Osteoblast (primary cell): ENCODE measurements around the gene ZNF689. TPM values are rescaled to one million over a fixed set of nuclear protein-coding genes. Genes with fewer than 3 reads are reported as not detected.

ENCODE experiments used
- DNase-seq: peaks from one replicate; pipeline ENCODE4 v3.0.0; 2011; ENCODE audit warnings: low spot score, mixed read lengths; ENCODE audit not compliant: insufficient read length; ENCODE audit errors: missing footprints
- H2AFZ ChIP-seq: 2 replicates; pipeline ENCODE4 v1.6.0; 2011; ENCODE audit warnings: mild to moderate bottlenecking, low read length
- H3K27ac ChIP-seq: 2 replicates; pipeline ENCODE4 v1.5.1; 2011; ENCODE audit warnings: mild to moderate bottlenecking, low read depth, low read length, moderate library complexity
- H3K27me3 ChIP-seq: 2 replicates; pipeline ENCODE4 v1.6.0; 2012; ENCODE audit warnings: mild to moderate bottlenecking, control low read depth, inconsistent platforms, low read length, moderate library complexity; ENCODE audit not compliant: insufficient read depth
- H3K36me3 ChIP-seq: 2 replicates; pipeline ENCODE4 v1.5.1; 2011; ENCODE audit warnings: mild to moderate bottlenecking, low read length, control low read depth, moderate library complexity; ENCODE audit not compliant: insufficient read depth
- H3K4me1 ChIP-seq: 2 replicates; pipeline ENCODE4 v1.5.1; 2011; ENCODE audit warnings: mild to moderate bottlenecking, low read length, control low read depth, moderate library complexity; ENCODE audit not compliant: insufficient read depth
- H3K4me2 ChIP-seq: 2 replicates; pipeline ENCODE4 v1.6.0; 2011; ENCODE audit warnings: mild to moderate bottlenecking, low read length; ENCODE audit not compliant: insufficient read depth
- H3K4me3 ChIP-seq: fragments of 200-600 bp; sonication (generic); 3 replicates; pipeline ENCODE4 v1.5.1; 2012; ENCODE audit warnings: mild to moderate bottlenecking, low read length, inconsistent platforms; ENCODE audit not compliant: insufficient read depth
- H3K79me2 ChIP-seq: 2 replicates; pipeline ENCODE4 v1.6.0; 2012; ENCODE audit warnings: mild to moderate bottlenecking, low read length, control low read depth, inconsistent platforms; ENCODE audit not compliant: insufficient read depth
- H3K9me3 ChIP-seq: 2 replicates; pipeline ENCODE4 v1.5.1; 2011; ENCODE audit warnings: low read depth, low read length, control low read depth
- H4K20me1 ChIP-seq: 2 replicates; pipeline ENCODE4 v1.6.0; 2012; ENCODE audit warnings: mild to moderate bottlenecking, low read length, control low read depth; ENCODE audit not compliant: insufficient read depth
- total RNA-seq: library from RNA; depleted of rRNA; stranded (reverse); fragments of >200 nt; gene quantifications from 2 replicates; pipeline ENCODE4 v1.2.3, GENCODE V29; 2012
- TF ChIP-seq, protein P1 (sequence below): IDR thresholded peaks from 2 replicates; pipeline ENCODE4 v1.5.1; 2011; ENCODE audit warnings: mild to moderate bottlenecking, low read depth, low read length, moderate library complexity; ENCODE audit errors: extremely low read depth

The ZNF689 gene
- total RNA-seq, 1 donor = 8.3 TPM

DNA sequence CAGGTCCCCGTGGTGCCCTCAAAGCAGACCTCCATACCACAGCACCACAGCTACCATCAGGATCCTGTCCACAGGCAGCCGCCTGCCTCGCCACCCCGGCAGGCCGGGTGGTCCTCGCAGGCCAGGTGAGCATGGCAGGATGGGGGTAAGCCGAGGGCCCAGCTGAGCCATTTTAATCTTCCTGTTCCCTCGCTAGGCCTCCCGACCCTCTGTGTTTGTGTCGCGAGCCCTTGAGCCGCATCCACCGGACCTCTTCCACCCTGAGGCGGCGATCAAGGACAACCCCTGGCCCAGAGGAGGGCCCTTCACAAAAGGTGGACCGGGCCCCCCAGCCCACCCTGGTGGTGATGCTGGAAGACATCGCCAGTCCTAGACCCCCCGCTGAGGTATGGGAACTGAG is 42.5 kb upstream of the ZNF689 start:
- TF ChIP-seq, protein P1, sequence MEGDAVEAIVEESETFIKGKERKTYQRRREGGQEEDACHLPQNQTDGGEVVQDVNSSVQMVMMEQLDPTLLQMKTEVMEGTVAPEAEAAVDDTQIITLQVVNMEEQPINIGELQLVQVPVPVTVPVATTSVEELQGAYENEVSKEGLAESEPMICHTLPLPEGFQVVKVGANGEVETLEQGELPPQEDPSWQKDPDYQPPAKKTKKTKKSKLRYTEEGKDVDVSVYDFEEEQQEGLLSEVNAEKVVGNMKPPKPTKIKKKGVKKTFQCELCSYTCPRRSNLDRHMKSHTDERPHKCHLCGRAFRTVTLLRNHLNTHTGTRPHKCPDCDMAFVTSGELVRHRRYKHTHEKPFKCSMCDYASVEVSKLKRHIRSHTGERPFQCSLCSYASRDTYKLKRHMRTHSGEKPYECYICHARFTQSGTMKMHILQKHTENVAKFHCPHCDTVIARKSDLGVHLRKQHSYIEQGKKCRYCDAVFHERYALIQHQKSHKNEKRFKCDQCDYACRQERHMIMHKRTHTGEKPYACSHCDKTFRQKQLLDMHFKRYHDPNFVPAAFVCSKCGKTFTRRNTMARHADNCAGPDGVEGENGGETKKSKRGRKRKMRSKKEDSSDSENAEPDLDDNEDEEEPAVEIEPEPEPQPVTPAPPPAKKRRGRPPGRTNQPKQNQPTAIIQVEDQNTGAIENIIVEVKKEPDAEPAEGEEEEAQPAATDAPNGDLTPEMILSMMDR = no peak
- Histone ChIP-seq H4K20me1 (no peaks in the 10 kb centered on the region), H3K79me2 (peaks cover 14% of the 10 kb centered on the region), H2AFZ (no peak overlapping the region), H3K27me3 (no peaks in the 10 kb centered on the region), H3K4me1 (peaks cover 23% of the 10 kb centered on the region), H3K4me3 (no peak overlapping the region), H3K36me3 (peaks cover 32% of the 10 kb centered on the region), H3K27ac (no peak overlapping the region), H3K4me2 (no peak overlapping the region), H3K9me3 (no peaks in the 10 kb centered on the region)
- no peak for DNase-seq

DNA sequence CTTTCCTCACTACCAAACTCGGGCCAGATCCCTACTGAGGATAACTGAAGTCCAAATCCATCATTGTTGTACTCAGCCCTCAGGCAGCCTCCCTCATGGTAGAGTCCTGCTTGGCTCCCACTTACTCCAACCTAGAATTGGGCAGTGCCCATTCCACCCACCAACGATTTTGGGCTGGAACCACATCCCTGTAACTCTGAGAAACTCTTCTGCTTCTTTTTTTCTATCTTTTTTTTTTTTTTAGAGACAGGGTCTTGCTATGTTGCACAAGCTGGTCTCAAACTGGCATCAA is 41.8 kb upstream of the ZNF689 start:
- Histone ChIP-seq H3K4me1 (peaks cover 17% of the 10 kb centered on the region), H2AFZ (peak overlapping the region; percentile 76), H3K27ac (peak overlapping the region; percentile 54), H3K4me3 (peak overlapping the region; percentile 98), H4K20me1 (no peaks in the 10 kb centered on the region), H3K4me2 (peak overlapping the region; percentile 95), H3K36me3 (peaks cover 32% of the 10 kb centered on the region), H3K27me3 (no peaks in the 10 kb centered on the region), H3K9me3 (no peaks in the 10 kb centered on the region), H3K79me2 (peaks cover 14% of the 10 kb centered on the region)
- TF ChIP-seq, protein P1 = no peak
- DNase-seq = no peak

DNA sequence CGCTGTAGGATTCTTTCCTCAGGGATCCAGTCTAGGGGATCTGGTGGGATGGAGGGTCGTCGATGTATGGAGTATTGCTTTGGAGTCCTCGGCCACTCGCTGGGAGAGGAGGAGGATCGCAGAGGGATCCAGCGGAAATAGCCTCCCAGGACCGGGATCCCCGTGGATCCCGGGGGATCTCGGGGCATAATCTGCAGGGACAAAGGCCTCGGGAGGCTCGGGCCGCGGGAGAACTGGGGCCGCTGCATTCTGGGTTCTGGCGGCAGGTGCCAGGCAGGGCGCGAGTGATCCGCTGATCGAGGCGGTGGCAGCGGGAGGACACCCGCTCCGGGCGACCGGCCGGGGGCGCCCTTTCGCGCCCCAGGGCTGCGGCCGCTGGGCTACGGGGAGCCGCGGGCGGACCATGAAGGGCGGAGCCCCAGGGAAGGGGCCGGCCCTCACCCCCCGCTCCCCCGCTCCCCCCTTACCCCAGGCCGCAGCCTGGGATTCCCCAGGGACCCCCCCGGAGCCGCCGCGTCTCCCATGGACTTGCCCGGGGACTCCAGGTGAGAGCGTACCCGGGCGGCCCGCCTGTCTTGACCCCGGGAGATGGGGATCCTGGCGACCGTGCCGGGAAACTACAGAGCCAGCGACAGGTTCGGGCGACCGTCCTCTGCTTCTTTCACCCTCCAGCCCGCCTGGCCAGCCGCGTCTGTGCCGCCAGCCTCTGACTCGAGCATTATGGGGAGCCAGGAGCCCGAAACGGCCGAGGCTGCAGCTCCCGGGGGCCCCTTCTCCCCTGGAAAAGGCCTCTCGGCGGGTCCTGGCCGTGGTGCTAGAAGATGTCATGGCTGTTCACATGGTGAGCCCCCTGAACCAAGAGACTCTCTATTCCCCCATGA is 41.2 kb upstream of the ZNF689 start:
- Histone ChIP-seq H3K36me3 (peaks cover 30% of the 10 kb centered on the region), H3K4me2 (peak overlapping the region; percentile 95), H3K4me3 (peak overlapping the region; percentile 98), H3K9me3 (no peaks in the 10 kb centered on the region), H3K27ac (peak overlapping the region; percentile 81), H3K27me3 (no peaks in the 10 kb centered on the region), H3K79me2 (peaks cover 14% of the 10 kb centered on the region), H4K20me1 (no peaks in the 10 kb centered on the region), H2AFZ (peak overlapping the region; percentile 93), H3K4me1 (peaks cover 14% of the 10 kb centered on the region)
- TF ChIP-seq, protein P1 = peak; percentile 52
- DNase-seq = peak; percentile 98

DNA sequence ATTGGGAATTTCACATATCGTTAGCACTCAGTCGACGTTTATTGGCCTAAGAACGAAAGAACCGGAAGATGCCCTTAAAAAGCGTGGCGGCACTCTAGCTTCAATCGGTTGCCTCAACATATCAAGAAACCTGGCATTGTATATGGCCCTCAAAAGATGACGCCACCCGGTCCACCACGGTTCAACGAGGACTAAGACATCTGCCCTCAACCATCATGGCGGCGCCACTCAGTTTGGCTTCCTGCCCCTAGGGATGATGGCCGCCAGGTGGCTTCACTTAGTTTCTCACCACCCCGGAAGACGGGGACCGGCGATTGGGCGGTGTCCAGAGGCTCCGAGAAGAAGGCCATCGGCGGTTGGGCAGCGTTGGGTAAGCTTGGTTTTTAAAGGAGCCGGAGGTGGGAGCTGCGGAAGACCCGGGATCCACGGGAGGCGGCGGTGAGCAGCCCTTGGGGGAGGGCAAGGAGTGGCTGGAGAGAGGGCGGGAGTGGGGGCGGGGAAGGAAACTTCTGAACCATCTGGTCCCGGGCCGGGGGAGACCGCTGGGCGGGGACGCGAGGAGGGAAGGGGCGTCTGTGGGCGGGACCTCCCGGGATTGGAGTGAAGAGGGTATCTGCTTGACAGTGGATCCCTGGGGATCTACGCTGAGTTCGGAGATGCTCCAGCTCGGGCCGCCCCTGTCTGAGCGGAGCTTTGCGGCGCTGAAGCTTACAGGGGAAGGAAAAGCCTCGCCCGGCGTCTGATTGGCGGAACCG is 40.4 kb upstream of the ZNF689 start, which contains the start of gene PRR14:
TSS of gene PRR14 (plus strand) at position 592 of the 755 bp plus-strand sequence. CDS start 686 bp downstream, outside the sequence.
- peaks cover 14% of the 10 kb centered on the region for H3K79me2 ChIP-seq

More for the DNA sequence above, 40.4 kb upstream of the ZNF689 start, which contains the start of gene PRR14:
- H4K20me1 ChIP-seq = no peaks in the 10 kb centered on the region
- H3K4me3 ChIP-seq = peak within 1 kb of the TSS; percentile 98
- peak within 1 kb of the TSS; percentile 84 for H3K27ac ChIP-seq
- no peaks in the 10 kb centered on the region for H3K9me3 ChIP-seq
- DNase-seq = peak; percentile 99
- H3K4me1 ChIP-seq = peaks cover 14% of the 10 kb centered on the region
- H3K36me3 ChIP-seq = peaks cover 23% of the 10 kb centered on the region
- TF ChIP-seq, protein P1 = peak; percentile 17
- peak within 1 kb of the TSS; percentile 95 for H3K4me2 ChIP-seq
- peaks cover 2% of the 10 kb centered on the region for H3K27me3 ChIP-seq
- H2AFZ ChIP-seq = peak within 1 kb of the TSS; percentile 99
